CD1c-positive myeloid dendritic cell (primary cell): ENCODE measurements around the gene RNASET2.
A peak's percentile ranks its signal among the peaks of the same experiment; 100 is the strongest.
"Not testable (repeated sequence)": the region's sequence is repeated elsewhere in the genome, so short reads cannot be mapped to it uniquely, and the experiment has no call there.

ENCODE experiments used
- DNase-seq: peaks from one replicate; pipeline ENCODE4 v3.0.0-alpha.2; 2016; ENCODE audit errors: extremely low spot score

RNASET2 gene

DNA sequence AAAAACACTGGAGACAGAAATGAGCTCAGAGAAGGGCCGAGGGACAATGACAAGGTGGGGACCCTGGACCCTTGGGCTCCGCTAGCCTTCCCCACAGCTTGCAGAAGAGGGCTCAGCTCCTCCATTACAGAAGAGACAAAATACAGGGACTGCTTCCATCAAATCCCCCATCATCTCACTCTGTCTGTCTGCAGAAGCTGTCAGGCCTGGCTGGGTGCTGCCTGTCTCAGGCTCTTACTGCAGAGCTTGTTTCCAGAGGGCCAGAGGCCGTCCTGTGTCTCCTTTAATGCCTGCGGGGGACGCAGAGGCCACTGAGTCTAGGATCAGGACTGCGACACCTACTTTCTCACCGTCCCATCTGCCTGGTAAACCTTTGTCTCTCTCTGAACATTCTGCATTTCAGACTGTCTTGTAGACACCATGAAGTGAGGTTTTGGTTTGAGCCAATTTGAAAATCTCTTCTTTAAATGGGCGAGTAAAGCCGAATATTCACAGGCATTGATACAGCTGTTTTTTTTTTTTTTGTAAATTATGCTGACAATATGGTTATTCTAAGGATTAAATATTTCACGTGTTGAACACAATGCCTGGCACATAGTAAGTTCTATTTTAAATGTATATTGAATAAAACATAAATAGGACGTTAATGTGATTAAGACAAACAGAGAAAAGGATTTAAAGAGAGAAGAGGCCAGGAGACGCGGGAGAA, 28.3 kb downstream of the RNASET2 start:
- DNase-seq: no peak

DNA sequence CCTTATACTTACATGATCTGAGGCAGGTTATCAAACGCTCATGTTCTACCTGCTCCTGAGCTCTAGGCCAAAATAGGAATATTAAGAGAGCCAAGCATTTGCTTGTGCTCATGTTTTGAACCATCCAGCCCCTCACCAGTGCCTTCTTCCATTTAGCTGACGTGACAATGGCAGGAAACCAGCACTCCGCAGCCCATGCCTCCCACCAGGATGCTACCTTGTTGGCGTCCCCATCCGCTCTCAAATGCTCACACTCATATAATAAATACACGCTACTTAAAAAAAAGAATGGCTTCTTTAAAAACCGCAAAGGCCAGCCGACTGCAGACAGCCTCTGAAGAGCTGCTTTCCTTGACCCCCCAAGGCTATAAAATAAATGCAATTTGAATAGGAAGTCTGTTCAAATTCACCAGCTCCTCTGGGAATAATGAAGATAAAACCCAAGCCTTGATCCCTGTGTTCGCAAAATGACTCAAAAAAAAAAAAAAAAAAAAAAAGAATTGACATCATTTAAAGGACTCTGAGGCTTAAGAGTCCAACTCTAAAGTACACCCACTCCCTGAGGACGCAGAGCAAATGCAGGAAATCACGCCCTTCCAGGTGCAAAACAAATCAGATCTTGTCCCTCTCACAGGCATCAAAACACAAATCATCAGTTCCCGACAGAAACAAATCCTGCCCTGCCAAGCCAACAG, 29.0 kb downstream of the RNASET2 start:
- no peak for DNase-seq

- no peak for DNase-seq
Observed at GRCh38 chr6:166926748-166927147, 29.6 kb downstream of the RNASET2 start.

DNA sequence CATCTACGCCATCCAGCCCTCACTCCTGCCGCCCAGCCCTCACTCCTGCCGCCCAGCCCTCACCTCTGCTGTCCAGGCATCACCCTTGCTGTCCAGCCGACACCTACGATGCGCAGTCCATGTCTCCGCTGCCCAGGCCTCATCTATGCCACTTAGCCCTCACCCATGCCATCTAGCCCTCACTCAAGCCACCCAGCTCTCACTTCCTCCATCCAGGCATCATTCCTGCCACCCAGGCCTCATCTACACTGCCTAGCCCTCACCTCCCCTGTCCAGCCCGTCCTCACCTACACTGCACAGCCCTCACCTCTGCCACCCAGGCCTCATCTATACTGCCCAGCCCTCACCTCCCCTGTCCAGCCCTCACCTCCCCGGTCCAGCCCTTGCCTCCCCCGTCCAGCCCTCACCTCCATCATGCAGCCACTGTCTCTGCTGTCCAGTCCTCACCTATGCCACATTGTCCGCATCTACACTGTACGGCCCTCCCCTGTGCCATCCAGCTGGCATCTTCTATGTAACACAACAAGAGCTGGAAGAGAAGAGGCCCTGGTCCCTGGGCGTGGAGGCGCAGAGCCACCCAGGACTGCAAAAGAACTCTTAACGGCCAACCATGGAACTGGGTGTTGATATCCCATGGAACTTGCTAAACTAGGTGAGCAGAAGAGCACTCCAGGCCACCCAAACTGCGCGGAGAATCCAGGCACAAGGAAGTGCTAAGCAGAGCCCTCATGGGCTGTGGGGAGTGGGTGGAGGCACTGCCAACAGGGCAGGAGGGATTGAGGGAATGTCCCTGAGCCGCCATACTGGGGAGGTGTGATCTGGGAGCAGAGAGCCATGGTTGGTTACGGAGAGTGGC, 31.0 kb downstream of the RNASET2 start:
- DNase-seq: no peak

GRCh38 chr6:166924531-166924930, 31.8 kb downstream of the RNASET2 start:
- DNase-seq: no peak

GRCh38 chr6:166922937-166923336, 33.4 kb downstream of the RNASET2 start:
- no peak for DNase-seq

- DNase-seq: no peak
Observed at GRCh38 chr6:166921570-166921969, 34.8 kb downstream of the RNASET2 start.

DNA sequence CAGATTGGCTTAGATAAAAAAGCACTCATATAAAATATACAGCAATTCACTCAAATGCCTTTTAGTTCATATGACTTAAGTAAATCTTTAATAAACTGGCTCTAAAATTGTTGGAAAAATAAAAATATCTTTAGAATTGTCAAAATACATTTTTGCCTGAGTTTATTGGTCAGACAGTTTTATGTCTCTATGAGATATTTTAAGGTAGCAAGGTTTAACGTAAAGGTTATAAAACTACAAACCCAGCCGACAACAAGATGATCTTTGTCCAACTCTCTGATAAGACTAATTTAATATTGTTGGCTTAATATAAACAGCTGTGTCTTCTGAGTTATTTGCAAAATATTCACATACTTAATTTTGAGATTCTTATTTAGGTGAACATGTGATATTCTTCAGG, 39.5 kb downstream of the RNASET2 start:
- DNase-seq: no peak

DNA sequence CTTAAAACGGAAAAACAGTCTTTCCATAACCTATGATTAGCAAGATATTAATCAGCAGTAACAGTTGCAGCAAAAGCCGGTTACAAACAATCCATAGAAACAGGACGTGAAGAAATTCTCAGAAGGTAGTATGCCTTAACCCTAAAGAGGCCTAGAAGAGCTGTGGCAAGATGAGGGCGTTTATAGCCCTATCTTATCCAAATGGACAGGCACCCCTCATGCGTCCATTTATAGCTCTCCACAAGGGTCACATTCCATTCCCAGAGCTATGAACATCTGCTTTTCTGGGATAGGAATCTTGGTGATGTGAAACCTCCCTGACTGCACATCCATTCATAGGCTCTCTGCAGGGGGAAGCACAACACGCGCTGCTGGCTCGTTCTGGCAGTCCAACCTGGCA, 40.9 kb downstream of the RNASET2 start:
- DNase-seq: not testable (repeated sequence)

- not testable (repeated sequence) for DNase-seq
Observed at GRCh38 chr6:166914952-166915351, 41.4 kb downstream of the RNASET2 start.

GRCh38 chr6:166911248-166911677, 45.1 kb downstream of the RNASET2 start:
- no peak for DNase-seq

DNA sequence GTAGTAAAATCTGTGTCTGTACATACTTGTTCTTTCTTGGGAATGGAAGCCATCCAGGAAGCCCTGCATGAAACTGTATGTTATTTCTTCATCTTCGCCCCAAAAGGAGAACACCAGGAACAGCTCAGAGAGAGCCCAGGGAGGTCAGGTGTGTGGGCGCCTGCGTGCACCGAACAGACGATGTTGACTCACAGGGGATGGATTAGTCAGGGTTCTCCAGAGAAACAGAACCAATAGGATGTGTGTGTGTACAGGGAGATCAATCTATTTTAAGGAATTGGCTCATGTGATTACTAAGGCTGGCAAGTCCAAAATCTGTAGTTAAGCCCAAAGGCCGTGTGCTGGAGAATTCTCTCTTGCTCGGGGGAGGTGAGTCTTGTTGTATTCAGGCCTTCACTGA, 45.7 kb downstream of the RNASET2 start:
- peak; percentile 63 for DNase-seq

DNA sequence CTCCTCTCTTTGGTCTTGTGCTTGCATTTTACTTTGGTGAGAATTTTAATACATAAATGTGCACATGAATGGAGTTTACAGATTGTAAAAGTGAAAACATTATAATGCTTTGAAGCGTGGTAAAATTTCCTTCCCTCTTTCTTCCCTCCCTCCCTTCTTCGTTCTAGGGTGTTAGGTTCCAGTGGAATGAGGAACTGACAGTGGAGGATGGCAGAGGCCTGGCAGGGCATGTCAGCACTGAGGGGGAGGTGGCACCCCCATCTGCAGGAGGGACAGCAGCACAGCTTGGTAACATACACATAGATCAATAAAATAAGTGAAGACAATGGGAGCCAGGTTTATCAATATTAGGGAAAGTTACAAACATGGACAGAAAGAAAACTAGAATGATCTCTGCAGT, 47.5 kb downstream of the RNASET2 start:
- DNase-seq: no peak

DNA sequence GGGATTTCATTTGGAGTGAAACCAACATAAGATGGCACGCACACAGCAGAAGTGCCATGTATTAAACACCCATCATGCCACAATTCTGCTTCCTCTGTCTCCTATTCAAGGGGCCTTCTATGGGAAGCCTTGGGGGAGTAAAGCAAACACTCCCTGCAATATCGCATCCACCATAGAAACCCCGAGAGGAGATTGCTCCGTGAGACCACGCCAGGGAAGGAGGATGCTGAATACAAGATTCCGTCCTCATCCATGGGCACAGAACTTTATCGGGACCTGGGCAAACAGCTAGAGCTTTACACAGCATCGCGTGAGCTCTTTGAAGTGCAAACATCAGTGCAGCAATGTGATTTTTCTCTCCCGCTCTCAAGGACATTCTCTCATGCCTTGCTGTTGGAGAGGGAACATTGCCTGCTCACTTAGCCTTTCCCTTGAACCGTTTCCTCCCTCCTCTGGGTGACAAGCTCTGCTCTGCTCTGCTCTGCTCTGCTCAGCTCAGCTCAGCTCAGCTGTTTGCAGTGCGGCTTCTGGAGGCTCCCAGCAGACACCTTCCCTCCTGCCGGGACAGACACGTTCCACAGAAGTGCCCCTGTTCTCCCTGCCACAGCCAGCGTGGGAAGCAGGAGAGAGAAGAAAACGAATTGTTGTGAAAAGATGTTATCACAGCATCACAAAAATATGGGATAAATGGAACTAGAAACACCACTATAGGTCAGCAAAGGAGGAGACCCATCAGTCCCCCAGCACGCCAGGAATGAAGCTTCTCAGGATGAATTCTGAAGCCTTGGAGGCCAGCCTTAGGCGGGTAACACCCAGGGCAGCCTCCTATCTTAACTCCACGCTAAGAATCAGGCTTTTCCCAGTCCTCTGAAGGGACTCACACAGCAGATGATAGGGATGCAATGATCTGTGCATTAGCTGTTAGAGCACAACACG, 48.2 kb downstream of the RNASET2 start:
- DNase-seq: no peak

- peak; percentile 37 for DNase-seq
Observed at GRCh38 chr6:166907373-166907841, 48.9 kb downstream of the RNASET2 start.

DNA sequence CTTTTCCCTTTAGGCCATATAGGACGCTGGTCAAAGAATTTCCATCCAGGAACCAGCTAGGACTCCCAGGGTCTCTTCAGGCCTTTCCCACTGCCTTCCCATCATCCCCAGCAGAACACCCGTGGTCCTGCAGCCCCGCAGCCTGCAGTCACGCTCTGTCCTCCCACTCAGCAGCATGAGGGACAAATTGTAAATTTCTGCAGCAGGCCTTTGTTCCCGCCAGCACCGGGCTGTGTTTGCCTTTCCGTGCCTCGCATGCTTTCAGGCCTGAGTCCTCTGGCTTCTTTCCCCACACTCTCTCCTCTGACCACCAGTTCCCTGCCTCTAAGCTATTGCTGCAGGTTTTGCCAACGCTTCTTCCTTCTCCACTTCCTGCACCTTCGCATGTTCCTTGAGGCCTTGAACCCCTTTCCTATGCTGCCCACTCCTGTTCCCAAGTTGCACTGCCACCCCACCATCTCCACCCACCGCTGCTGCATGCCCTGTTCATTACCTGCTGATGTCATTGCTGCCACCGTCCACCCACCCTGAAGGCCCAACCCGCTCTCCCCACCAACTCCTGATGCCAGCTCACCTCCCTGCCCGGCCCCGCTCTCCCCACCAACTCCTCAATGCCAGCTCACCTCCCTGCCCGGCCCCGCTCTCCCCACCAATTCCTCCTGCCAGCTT, 49.8 kb downstream of the RNASET2 start:
- DNase-seq: no peak

- DNase-seq: no peak
Observed at GRCh38 chr6:166905505-166906134, 50.7 kb downstream of the RNASET2 start.

GRCh38 chr6:166905013-166905412, 51.3 kb downstream of the RNASET2 start:
- no peak for DNase-seq

DNA sequence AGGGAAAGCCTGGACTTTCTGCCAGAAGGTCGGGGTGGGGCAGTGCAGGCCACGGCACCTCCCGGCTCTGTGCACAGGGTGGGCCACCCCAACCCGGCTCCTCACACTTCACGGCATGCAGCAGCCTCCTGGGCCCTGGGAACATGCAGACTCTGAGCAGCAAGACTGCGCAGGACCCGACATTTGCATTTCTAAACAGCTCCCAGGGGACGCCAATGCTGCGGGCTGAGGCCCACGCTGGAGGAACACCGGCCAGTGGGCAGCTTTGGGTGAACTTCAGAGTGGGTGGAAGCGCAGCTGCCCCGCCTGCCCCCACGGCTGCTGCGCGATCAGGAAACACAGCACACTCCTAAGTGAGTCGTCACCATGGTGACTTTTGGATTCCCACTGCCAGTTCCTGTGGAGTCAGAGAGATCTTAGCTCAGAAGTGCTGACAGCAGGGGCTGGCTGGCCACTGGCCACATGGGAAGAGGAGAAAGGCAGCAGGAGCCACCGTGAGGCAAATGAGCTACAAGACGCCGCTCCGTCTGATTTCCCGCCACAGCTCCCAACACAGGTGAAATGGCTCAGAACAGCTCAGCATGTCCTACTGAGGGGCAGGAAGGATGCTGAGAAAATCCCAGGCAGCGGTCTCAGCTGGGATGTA, 52.1 kb downstream of the RNASET2 start:
- no peak for DNase-seq

DNA sequence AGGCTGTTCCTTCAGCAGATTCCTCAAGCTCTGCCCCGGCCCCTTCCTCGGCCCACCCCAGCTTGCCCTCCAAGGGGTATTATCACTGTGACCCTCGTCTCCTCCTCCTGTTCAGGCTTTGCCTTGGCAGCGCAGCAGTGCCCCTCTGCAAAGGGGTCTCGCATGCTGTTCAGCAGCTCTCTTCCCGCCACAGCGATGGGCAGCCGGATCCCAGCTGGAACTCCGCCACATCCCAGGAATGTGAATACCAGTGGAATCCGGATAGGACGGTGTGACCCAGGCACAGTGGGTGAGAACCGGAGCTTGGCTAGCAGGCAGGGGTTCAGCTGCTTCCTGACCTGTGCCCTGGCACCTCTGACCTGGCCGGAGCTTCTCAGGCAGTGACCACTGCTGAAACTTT, 52.9 kb downstream of the RNASET2 start:
- no peak for DNase-seq
